Activated CD4-positive, alpha-beta memory T cell treated with anti-CD3 and anti-CD28 coated beads, Interleukin-2, amount 10 ng/mL, durations not matched to agents 7 days and 5 days (primary cell): ENCODE results near the gene CLDN7. TPM values are rescaled to one million over a fixed set of nuclear protein-coding genes. Genes with fewer than 3 reads are reported as not detected.
"Not testable (repeated sequence)": the region's sequence is repeated elsewhere in the genome, so short reads cannot be mapped to it uniquely, and the experiment has no call there.

Experiments used
- CTCF ChIA-PET: fragments of 350-600 bp; sonication (Branson Sonifier 250); formaldehyde crosslinking; loops from one replicate; lab custom pipeline; 2021; ENCODE audit warnings: antibody characterized with exemption, inconsistent platforms; lab: Charles Lee
- POLR2A ChIA-PET: fragments of 350-600 bp; sonication (Branson Sonifier 250); formaldehyde crosslinking; loops from one replicate; lab custom pipeline; 2021; ENCODE audit warnings: antibody characterized with exemption; lab: Charles Lee
- DNase-seq: peaks from one replicate; pipeline ENCODE4 v3.0.0-alpha.2; 2020
- H3K27ac Mint-ChIP-seq: one replicate; pipeline ENCODE4 v1.8.0; 2021; ENCODE audit warnings: mild to moderate bottlenecking, mixed read lengths
- H3K27me3 Mint-ChIP-seq: one replicate; pipeline ENCODE4 v1.8.0; 2021; ENCODE audit warnings: mixed read lengths
- H3K36me3 Mint-ChIP-seq: one replicate; pipeline ENCODE4 v1.8.0; 2021; ENCODE audit warnings: low read depth, mixed read lengths
- H3K4me1 Mint-ChIP-seq: one replicate; pipeline ENCODE4 v1.8.0; 2021; ENCODE audit warnings: mixed read lengths
- H3K4me3 Mint-ChIP-seq: one replicate; pipeline ENCODE4 v1.8.0; 2021; ENCODE audit warnings: mild to moderate bottlenecking, mixed read lengths
- H3K9me3 Mint-ChIP-seq: one replicate; pipeline ENCODE4 v1.8.0; 2021; ENCODE audit warnings: mixed read lengths
- total RNA-seq, 2 experiments: library from RNA; stranded (reverse); gene quantifications; one replicate each; pipeline ENCODE4 v1.2.3, GENCODE V29; 2021

CLDN7 gene
- total RNA-seq, 2 experiments from 2014 or later, result 0.15 to 0.80 TPM

DNA sequence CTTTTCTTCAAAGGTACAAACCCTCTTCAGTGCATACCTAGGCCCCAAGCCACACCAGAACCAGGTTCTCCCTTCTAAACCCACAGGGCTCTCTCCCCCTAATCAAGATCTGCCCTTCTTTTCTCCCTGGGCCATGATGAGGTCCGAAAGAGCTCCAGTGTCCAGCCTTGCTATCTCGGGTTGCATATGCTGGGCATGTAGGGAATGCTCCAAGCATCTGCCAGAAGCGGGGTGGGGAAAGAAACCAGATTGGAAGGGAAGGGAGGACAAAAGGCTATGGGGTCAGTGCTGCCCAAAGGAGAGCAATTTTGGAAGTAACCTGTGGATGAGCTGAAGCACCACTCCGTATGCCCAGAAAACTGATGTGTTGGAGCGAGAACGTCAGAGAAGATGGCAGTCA is 13.1 kb downstream of the CLDN7 start:
- Mint-ChIP-seq H3K4me3 (peak overlapping the region; percentile 91), H3K27ac (peak overlapping the region; percentile 89), H3K27me3 (no peaks in the 10 kb centered on the region), H3K4me1 (peaks cover 57% of the 10 kb centered on the region), H3K9me3 (no peaks in the 10 kb centered on the region), H3K36me3 (peaks cover 52% of the 10 kb centered on the region)
- CTCF ChIA-PET, result interaction anchor here (1.4 to 1.7 kb wide), 2 partner anchors 29 to 47 kb away, joined by 3 to 5 read pairs; no protein-coding TSS in a partner anchor
- DNase-seq, result no peak
- POLR2A ChIA-PET, result interaction anchor here (1.3 to 3.9 kb wide), 4 partner anchors 8 to 87 kb away, joined by 4 to 74 read pairs (median 6); partner anchors contain the start of genes ACAP1, DVL2, GABARAP and PHF23

GRCh38 chr17:7248796-7249195 is 13.5 kb downstream of the CLDN7 start:
- peaks cover 52% of the 10 kb centered on the region for H3K36me3 Mint-ChIP-seq
- H3K4me1 Mint-ChIP-seq, result peaks cover 55% of the 10 kb centered on the region
- DNase-seq, result no peak
- H3K27ac Mint-ChIP-seq, result peak overlapping the region; percentile 34
- H3K4me3 Mint-ChIP-seq, result peak overlapping the region; percentile 91
- ChIA-PET POLR2A (interaction anchor here (1.3 to 3.9 kb wide), 3 partner anchors 8 to 35 kb away, joined by 4 to 74 read pairs (median 7); partner anchors contain the start of genes DVL2, GABARAP and PHF23), CTCF (interaction anchor here (1.7 kb wide), 1 partner anchor 28 kb away, joined by 5 read pairs; no protein-coding TSS in a partner anchor)
- H3K9me3 Mint-ChIP-seq, result no peaks in the 10 kb centered on the region
- no peaks in the 10 kb centered on the region for H3K27me3 Mint-ChIP-seq

- no peaks in the 10 kb centered on the region for H3K9me3 Mint-ChIP-seq
- no peaks in the 10 kb centered on the region for H3K27me3 Mint-ChIP-seq
- no peak for DNase-seq
- H3K4me3 Mint-ChIP-seq, result no peak overlapping the region
- peak overlapping the region; percentile 61 for H3K27ac Mint-ChIP-seq
- ChIA-PET POLR2A (no interaction called here), CTCF (no interaction called here)
- H3K36me3 Mint-ChIP-seq, result peaks cover 52% of the 10 kb centered on the region
- H3K4me1 Mint-ChIP-seq, result peaks cover 55% of the 10 kb centered on the region
These were observed 15.5 kb downstream of the CLDN7 start for GRCh38 chr17:7246779-7247178.

GRCh38 chr17:7243838-7244237 is 18.4 kb downstream of the CLDN7 start:
- H3K27me3 Mint-ChIP-seq, CTCF ChIA-PET, DNase-seq, H3K9me3 Mint-ChIP-seq: not testable (repeated sequence)
- Mint-ChIP-seq H3K36me3 (peaks cover 65% of the 10 kb centered on the region), H3K4me1 (peaks cover 57% of the 10 kb centered on the region), H3K27ac (peak overlapping the region; percentile 72), H3K4me3 (peak overlapping the region; percentile 73)
- POLR2A ChIA-PET, result interaction anchor here (6.4 to 9.1 kb wide), 2 partner anchors 7 to 23 kb away, joined by 74 to 100 read pairs; partner anchors contain the start of genes ACADVL, CTDNEP1, DLG4 and ELP5

DNA sequence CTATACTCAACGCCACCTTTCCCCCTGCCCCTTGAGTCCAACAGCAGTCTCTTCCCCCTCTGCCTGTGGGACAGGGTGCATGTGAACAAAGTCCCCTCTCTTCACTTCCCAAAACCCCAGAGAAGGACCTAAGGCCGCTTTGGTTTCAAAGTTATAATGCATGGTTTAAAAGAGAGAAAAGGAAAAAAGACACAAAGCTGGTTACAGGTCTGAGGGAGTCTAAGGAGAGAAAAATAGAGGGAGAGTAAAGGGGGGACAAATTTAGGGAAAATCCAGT is 18.9 kb downstream of the CLDN7 start:
- ChIA-PET POLR2A (interaction anchor here (2.4 to 9.1 kb wide), 4 partner anchors 7 to 443 kb away, joined by 12 to 100 read pairs (median 43); partner anchors contain the start of genes ACADVL, CTDNEP1, DLG4 and ELP5), CTCF (no interaction called here)
- Mint-ChIP-seq H3K4me1 (peaks cover 52% of the 10 kb centered on the region), H3K9me3 (no peaks in the 10 kb centered on the region), H3K27me3 (no peaks in the 10 kb centered on the region), H3K27ac (peak overlapping the region; percentile 72), H3K4me3 (peak overlapping the region; percentile 73), H3K36me3 (peaks cover 65% of the 10 kb centered on the region)
- no peak for DNase-seq

DNA sequence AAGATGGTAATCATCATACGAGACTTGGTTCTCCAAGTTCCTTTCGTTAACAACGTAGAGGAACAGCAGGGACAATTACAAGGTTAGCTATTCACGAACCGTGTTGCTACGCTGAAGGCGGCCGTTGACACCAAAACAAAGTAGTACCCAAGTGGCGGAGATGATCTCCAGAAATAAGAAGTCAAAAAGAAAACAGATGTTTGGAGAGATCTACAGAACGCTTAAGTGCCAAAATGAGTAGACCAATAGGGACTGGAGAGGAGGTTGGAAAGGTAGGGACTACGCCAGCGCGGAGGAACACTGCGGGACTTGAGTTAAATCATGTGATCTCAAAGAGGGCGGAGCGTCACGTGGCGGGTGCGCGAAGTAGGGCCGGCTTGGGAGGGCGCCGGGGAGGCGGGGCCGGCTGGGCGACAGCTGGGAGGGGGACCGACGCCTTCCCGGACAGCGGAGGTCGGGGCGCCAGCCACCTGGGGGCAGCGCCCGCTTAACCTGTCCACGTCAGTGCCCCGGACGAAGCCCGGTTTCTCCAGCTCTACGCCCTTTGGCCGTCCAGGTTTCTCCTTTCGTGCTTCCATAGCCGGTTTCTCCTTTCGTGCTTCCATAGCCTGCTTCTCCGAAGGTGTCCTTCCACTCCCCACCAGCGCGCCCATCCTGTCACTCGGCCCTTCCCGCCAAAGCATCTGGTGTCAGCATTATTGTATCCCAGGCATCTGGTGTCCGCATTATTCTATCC is 19.4 kb downstream of the CLDN7 start:
- Mint-ChIP-seq H3K4me1 (peaks cover 52% of the 10 kb centered on the region), H3K36me3 (peaks cover 65% of the 10 kb centered on the region), H3K27ac (peak overlapping the region; percentile 92), H3K9me3 (no peaks in the 10 kb centered on the region), H3K4me3 (peak overlapping the region; percentile 87), H3K27me3 (no peaks in the 10 kb centered on the region)
- ChIA-PET CTCF (interaction anchor here (0.6 to 2.6 kb wide), 4 partner anchors 8 to 800 kb away, joined by 3 to 19 read pairs (median 7); partner anchors contain the start of genes ACADVL, CTDNEP1 and DLG4), POLR2A (interaction anchor here (1.0 to 9.1 kb wide), 8 partner anchors 8 to 444 kb away, joined by 3 to 100 read pairs (median 12); partner anchors contain the start of genes ACADVL, CTDNEP1, DLG4 and DVL2)
- DNase-seq, result peak; percentile 93

DNA sequence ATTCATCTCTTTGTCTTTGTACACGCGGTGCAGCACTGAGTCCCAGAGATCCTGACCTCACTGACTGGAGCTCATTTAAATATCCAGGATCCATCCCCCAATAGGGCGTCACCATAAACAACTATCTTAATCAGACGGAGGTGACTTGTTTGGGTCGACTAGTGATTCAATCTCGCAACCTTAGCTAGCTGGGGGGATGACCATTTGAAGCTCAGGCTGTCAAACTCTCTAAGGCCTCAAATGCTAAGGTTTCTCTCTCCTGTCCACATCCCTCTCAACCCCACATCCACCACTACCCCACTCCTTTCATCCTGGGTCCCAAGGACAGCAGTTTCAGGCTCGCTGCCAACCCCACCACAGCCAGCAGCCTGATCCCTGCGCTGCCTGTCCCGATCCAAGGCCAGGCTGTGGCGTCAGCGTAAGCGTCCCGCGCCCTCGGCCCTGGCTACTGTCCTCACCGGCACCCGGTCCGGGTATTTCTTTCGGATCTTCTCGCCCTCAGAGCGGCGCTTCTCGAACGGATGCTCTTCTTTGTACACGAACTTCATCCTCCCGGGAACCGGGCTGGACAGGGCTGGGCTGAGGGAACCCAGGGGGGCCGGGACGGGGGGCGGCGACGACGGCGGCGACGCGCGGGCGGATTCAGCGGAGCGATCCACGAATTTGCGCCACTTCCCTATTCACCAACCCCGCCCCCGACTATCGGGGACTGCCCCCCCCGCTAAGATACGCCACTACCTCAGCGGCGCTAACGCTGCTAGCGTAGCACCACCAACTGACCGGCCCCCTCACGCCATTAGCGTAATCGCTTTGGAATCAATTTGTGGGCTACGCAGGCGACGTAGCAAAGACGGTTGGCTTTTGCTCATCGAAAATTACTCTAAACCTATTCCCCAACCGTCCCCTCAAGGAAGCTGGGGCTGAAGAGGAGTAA is 20.2 kb downstream of the CLDN7 start, which contains the start of gene GABARAP:
Gene GABARAP (minus strand): TSS at position 667 of the 934 bp plus-strand sequence. CDS start 119 bp downstream, at position 548.
- peak; percentile 95 for DNase-seq
- Mint-ChIP-seq H3K9me3 (no peaks in the 10 kb centered on the region), H3K4me1 (peaks cover 54% of the 10 kb centered on the region), H3K36me3 (peaks cover 66% of the 10 kb centered on the region), H3K4me3 (peak within 1 kb of the TSS; percentile 87), H3K27ac (peak within 1 kb of the TSS; percentile 92), H3K27me3 (no peaks in the 10 kb centered on the region)
- ChIA-PET CTCF (interaction anchor here (0.6 to 2.7 kb wide), 7 partner anchors 9 to 799 kb away, joined by 3 to 19 read pairs (median 4); partner anchors contain the start of genes ACADVL, CTDNEP1, DLG4 and FXR2), POLR2A (interaction anchor here (0.6 to 9.1 kb wide), 11 partner anchors 8 to 445 kb away, joined by 3 to 100 read pairs (median 8); partner anchors contain the start of genes ACADVL, CTDNEP1, DLG4 and DVL2)

GRCh38 chr17:7241090-7241733 is 21.1 kb downstream of the CLDN7 start:
- H3K27ac Mint-ChIP-seq, result peak overlapping the region; percentile 92
- no peak for DNase-seq
- POLR2A ChIA-PET, result interaction anchor here (0.6 to 9.1 kb wide), 8 partner anchors 9 to 446 kb away, joined by 3 to 100 read pairs (median 12); partner anchors contain the start of genes ACADVL, CTDNEP1, DLG4 and ELP5
- peaks cover 55% of the 10 kb centered on the region for H3K4me1 Mint-ChIP-seq
- peak overlapping the region; percentile 87 for H3K4me3 Mint-ChIP-seq
- no peaks in the 10 kb centered on the region for H3K27me3 Mint-ChIP-seq
- H3K9me3 Mint-ChIP-seq, result no peaks in the 10 kb centered on the region
- peaks cover 66% of the 10 kb centered on the region for H3K36me3 Mint-ChIP-seq
- CTCF ChIA-PET, result interaction anchor here (0.9 to 2.7 kb wide), 5 partner anchors 8 to 374 kb away, joined by 3 to 19 read pairs (median 6); partner anchors contain the start of genes ACADVL, DLG4 and FXR2

GRCh38 chr17:7240375-7240774 is 21.9 kb downstream of the CLDN7 start:
- Mint-ChIP-seq H3K36me3 (peaks cover 69% of the 10 kb centered on the region), H3K4me1 (peaks cover 62% of the 10 kb centered on the region), H3K9me3 (no peaks in the 10 kb centered on the region), H3K27me3 (no peaks in the 10 kb centered on the region), H3K4me3 (peak overlapping the region; percentile 87), H3K27ac (peak overlapping the region; percentile 92)
- CTCF ChIA-PET, result interaction anchor here (1.6 to 6.6 kb wide), 4 partner anchors 19 to 320 kb away, joined by 4 to 44 read pairs (median 12); partner anchors contain the start of genes ACADVL and DLG4
- POLR2A ChIA-PET, result interaction anchor here (1.0 to 9.1 kb wide), 4 partner anchors 10 to 334 kb away, joined by 3 to 100 read pairs (median 38); partner anchors contain the start of genes ACADVL, CTDNEP1, DLG4 and ELP5
- DNase-seq, result no peak

GRCh38 chr17:7239091-7240027 is 22.9 kb downstream of the CLDN7 start, which contains the start of gene PHF23:
Gene PHF23 (minus strand): TSS chr17:7239457. CDS start chr17:7239279, 178 bp downstream.
- no peaks in the 10 kb centered on the region for H3K9me3 Mint-ChIP-seq
- H3K36me3 Mint-ChIP-seq, result peaks cover 74% of the 10 kb centered on the region
- H3K4me1 Mint-ChIP-seq, result peaks cover 71% of the 10 kb centered on the region
- CTCF ChIA-PET, result interaction anchor here (0.6 to 6.6 kb wide), 4 partner anchors 18 to 321 kb away, joined by 4 to 44 read pairs (median 5); partner anchors contain the start of genes ACADVL and DLG4
- no peaks in the 10 kb centered on the region for H3K27me3 Mint-ChIP-seq
- H3K4me3 Mint-ChIP-seq, result peak within 1 kb of the TSS; percentile 87
- POLR2A ChIA-PET, result interaction anchor here (0.6 to 9.1 kb wide), 11 partner anchors 11 to 447 kb away, joined by 3 to 100 read pairs (median 6); partner anchors contain the start of genes ACADVL, ACAP1, CTDNEP1 and DLG4
- DNase-seq, result peak; percentile 98
- peak within 1 kb of the TSS; percentile 92 for H3K27ac Mint-ChIP-seq
